Nephron (organoid): ENCODE data around the gene CITED1.

Experiments
- H3K27ac Mint-ChIP-seq, 3 experiments: 2 replicates each; pipeline ENCODE4 v1.8.0; 2020; ENCODE audit warnings: mixed read lengths in 3 of 3, mild to moderate bottlenecking in 2 of 3, moderate library complexity in 1 of 3
- H3K27me3 Mint-ChIP-seq: 2 replicates; pipeline ENCODE4 v1.8.0; 2021; ENCODE audit warnings: low read depth, mild to moderate bottlenecking, moderate library complexity, mixed read lengths
- H3K36me3 Mint-ChIP-seq: 2 replicates; pipeline ENCODE4 v1.8.0; 2020; ENCODE audit warnings: low read depth, mixed read lengths
- H3K4me1 Mint-ChIP-seq: 2 replicates; pipeline ENCODE4 v1.8.0; 2020; ENCODE audit warnings: mixed read lengths
- H3K4me3 Mint-ChIP-seq, 3 experiments: 2 replicates each; pipeline ENCODE4 v1.8.0; 2020; ENCODE audit warnings: mild to moderate bottlenecking in 3 of 3, mixed read lengths in 3 of 3, moderate library complexity in 2 of 3
- H3K9me3 Mint-ChIP-seq: 2 replicates; pipeline ENCODE4 v1.8.0; 2020; ENCODE audit warnings: mixed read lengths
- CTCF ChIP-seq, 3 experiments: fragments of 200-600 bp; sonication (generic); IDR thresholded peaks; one replicate each; pipeline ENCODE4 v1.5.0; 2021; ENCODE audit warnings: antibody characterized with exemption in 3 of 3; ENCODE audit not compliant: unreplicated experiment in 3 of 3

Gene CITED1

GRCh38 chrX:72306085-72306801, 529 bp upstream of the CITED1 start:
- H3K9me3 Mint-ChIP-seq, result peaks cover 11% of the 10 kb centered on the region
- H3K27me3 Mint-ChIP-seq, result peaks cover 58% of the 10 kb centered on the region
- peak overlapping the region; percentile 91 to 94 (median 93) for H3K4me3 Mint-ChIP-seq
- peaks cover 18% of the 10 kb centered on the region for H3K4me1 Mint-ChIP-seq
- H3K27ac Mint-ChIP-seq, result peak overlapping the region in 2 of 3 experiments; percentile 59 to 72
- no peak for TF ChIP-seq CTCF (IDR thresholded peaks at IDR 0.05; ENCODE audit: unreplicated experiment in 3 of 3)
- no peaks in the 10 kb centered on the region for H3K36me3 Mint-ChIP-seq

GRCh38 chrX:72304877-72305276, 837 bp downstream of the CITED1 start:
- peaks cover 3% of the 10 kb centered on the region for H3K36me3 Mint-ChIP-seq
- TF ChIP-seq CTCF (IDR thresholded peaks at IDR 0.05; ENCODE audit: unreplicated experiment in 3 of 3), result no peak
- H3K4me3 Mint-ChIP-seq, result peak overlapping the region; percentile 83 to 89 (median 88)
- H3K4me1 Mint-ChIP-seq, result peaks cover 26% of the 10 kb centered on the region
- H3K27me3 Mint-ChIP-seq, result peaks cover 64% of the 10 kb centered on the region
- H3K9me3 Mint-ChIP-seq, result peaks cover 14% of the 10 kb centered on the region
- no peak overlapping the region for H3K27ac Mint-ChIP-seq

GRCh38 chrX:72301781-72302180, 3.9 kb downstream of the CITED1 start:
- TF ChIP-seq CTCF (IDR thresholded peaks at IDR 0.05; ENCODE audit: unreplicated experiment in 3 of 3), result no peak
- H3K9me3 Mint-ChIP-seq, result peaks cover 14% of the 10 kb centered on the region
- H3K27me3 Mint-ChIP-seq, result peaks cover 47% of the 10 kb centered on the region
- no peak overlapping the region for H3K4me3 Mint-ChIP-seq
- no peak overlapping the region for H3K27ac Mint-ChIP-seq
- peaks cover 19% of the 10 kb centered on the region for H3K4me1 Mint-ChIP-seq
- peaks cover 3% of the 10 kb centered on the region for H3K36me3 Mint-ChIP-seq

GRCh38 chrX:72299891-72300630, 5.7 kb downstream of the CITED1 start:
- Mint-ChIP-seq H3K4me1 (peaks cover 19% of the 10 kb centered on the region), H3K9me3 (peaks cover 14% of the 10 kb centered on the region), H3K27me3 (peaks cover 43% of the 10 kb centered on the region), H3K36me3 (peaks cover 3% of the 10 kb centered on the region), H3K4me3 (no peak overlapping the region), H3K27ac (no peak overlapping the region)
- TF ChIP-seq CTCF (IDR thresholded peaks at IDR 0.05; ENCODE audit: unreplicated experiment in 3 of 3), result no peak

GRCh38 chrX:72297953-72298730, 7.6 kb downstream of the CITED1 start:
- Mint-ChIP-seq H3K4me3 (no peak overlapping the region), H3K36me3 (peaks cover 3% of the 10 kb centered on the region), H3K27me3 (peaks cover 24% of the 10 kb centered on the region), H3K9me3 (peaks cover 14% of the 10 kb centered on the region), H3K27ac (no peak overlapping the region), H3K4me1 (peaks cover 10% of the 10 kb centered on the region)
- TF ChIP-seq CTCF (IDR thresholded peaks at IDR 0.05; ENCODE audit: unreplicated experiment in 3 of 3), result no peak
